ENCODE results near the gene KAT6B.
"Not testable (repeated sequence)": the region's sequence is repeated elsewhere in the genome, so short reads cannot be mapped to it uniquely, and the experiment has no call there.

KAT6B gene

GRCh38 chr10:74893329-74893728 lies 66.9 kb downstream of the KAT6B start:
- DNase-seq = not testable (repeated sequence)

DNA sequence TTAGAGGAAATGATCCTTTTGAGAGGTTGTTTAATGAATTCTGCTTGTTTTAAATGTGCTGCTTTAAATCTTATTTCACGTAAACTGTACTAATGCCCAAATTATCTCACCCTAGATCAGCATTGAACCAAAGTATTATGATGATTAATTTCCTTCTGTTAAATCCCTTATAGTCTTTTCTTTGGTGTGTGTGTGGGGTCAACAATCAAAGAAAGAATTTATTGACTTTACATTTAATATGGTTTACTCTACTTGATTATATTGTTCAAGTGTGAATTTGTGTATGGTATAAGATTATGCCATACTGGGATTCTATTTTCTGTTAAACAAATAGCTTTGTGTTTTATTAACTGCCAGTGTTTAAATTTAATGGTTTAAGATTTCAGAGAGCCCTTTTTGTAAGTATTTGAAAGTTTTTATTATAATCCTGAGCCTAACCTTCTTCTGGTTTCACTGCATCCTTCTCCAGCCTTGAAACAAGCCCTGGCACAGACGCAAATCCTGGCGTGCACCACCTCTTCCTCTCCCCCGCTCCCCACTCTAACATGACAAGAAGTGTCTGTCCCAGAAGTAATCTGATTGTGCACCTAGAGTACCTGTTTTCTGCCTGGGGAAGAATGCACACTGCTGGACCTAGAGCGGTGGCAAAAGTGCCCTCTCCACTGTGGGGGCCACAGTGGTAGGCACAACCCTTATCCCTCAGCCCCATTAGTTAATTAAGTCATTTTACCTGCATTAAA lies 70.6 kb downstream of the KAT6B start:
- DNase-seq = no peak

GRCh38 chr10:74898201-74898976 lies 72.0 kb downstream of the KAT6B start:
- no peak for DNase-seq

- no peak for DNase-seq
Observed at GRCh38 chr10:74900297-74900696, 73.9 kb downstream of the KAT6B start.

- no peak for DNase-seq
Observed at GRCh38 chr10:74901301-74901700, 74.9 kb downstream of the KAT6B start.

DNA sequence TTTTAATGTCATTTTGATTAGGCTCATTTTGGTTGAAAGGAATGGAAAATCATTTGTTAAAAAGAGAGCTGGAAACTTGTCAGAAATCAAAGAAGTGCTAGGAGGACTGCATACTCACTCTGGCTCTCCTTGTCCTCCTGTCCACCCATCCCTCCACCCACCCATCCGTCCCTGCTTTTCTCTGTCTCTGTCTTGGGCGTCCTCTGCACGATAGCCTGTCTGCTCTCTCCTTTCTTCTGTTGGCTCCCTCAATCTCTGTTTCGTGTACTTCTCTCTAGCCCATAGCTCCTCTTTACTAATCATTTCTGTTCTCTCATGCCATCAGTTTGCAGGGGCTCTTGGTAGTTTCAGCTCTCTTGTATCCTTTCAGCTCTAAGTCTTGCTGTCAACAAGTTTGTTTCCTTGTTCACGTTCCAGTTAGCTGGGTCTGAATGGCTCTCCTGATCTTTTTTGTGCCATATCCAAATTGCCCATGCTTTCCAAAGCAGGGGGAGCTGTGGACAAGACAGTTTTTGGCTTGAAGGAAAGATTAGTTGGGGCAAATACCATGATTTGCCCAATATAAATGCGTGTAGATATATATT lies 75.6 kb downstream of the KAT6B start:
- DNase-seq = no peak

GRCh38 chr10:74903491-74903890 lies 77.1 kb downstream of the KAT6B start:
- no peak for DNase-seq

DNA sequence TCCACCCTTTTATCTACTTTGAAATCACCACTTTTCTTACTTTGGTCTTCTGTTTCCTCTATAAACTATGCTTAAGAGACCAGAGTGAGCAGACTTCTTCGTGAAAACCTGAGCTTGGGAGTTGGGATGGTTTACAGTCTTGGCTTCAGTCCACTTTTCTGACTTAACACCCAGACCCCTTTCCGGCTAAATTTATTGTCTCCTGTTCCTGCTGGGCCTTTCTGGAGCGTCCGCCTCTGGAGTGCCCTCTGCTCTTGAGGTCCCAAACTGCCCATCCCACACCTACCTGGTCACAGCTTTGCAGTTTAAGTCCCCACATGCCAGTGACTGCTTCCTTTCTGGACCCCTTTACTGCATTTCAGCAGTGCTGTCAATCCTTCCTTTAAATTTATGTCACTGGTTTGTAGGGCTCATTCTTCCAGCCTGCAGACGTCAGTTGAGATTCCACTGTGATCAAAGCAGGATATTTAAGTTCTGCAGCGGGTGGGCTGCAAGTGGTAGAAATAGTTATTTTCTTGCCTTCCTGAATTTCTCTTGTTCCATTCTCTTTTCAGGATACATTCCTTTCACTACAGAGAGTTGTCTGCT lies 80.3 kb downstream of the KAT6B start:
- no peak for DNase-seq

- no peak for DNase-seq
Observed at GRCh38 chr10:74909670-74910069, 83.3 kb downstream of the KAT6B start.

DNA sequence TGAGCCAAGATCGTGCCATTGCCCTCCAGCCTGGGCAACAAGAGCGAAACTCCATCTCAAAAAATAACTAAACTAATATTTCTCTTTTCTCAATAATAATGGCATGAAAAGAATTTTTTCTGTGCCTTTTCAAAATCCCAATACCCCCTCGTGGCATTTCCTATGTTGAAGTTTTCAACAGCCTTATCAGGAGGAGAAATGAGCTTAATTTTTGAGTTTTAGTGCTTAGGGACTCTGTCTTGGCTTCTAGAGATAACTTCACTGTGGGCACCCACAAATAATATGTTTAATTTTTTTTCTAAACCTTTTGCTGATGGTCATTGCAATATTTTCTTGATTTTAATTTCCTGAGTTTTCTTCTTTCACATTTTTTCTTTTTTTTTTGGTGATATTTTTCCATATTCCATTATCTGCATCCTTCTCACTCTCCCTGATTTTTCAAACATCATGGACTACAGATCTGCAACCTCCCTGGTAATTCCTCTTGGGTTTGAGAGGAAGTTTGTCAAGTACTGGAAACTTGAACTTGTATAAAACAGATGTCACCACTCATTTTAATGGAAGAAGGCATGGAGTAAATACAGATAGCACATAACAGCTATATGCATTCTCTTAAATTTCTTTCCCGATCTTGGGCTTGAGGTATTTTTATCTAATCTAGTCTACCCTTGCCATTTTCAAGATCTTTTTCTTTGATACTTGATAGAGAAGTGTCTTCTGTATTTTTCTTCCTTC lies 84.0 kb downstream of the KAT6B start:
- no peak for DNase-seq

DNA sequence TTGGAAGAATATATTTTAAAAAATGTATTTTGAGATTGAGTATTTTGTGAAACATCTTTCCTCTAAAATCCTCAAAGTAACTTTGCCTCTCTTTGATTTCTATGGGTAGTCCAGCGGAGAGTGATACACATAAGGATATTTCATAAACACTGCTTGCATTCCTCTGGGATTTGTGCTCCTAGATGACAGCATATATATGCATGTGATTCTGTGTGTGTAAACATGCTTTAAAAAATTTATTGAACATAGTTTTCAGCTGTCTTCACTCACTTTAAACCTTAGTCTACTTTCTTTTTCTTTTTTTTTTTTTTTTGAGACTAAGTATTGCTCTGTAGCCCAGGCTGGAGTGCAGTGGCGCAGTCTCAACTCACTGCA lies 84.6 kb downstream of the KAT6B start:
- no peak for DNase-seq

DNA sequence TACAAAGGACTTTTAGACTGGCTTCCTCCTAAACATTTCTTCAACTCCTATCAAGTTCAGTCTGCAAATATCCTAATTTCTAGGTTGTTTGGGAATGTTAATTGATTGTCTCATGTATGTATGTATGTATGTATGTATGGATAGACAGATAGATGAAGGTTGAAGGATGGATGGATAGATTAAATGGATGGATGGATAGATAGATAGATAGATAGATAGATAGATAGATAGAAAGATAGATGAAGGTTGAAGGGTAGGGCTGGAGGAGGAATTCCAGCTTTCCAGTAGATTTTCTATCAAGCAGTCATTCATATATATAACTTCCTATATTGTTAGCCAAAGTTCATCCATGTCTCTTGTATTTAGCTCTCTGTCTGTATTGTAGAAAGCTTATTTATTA lies 85.8 kb downstream of the KAT6B start:
- DNase-seq = no peak

DNA sequence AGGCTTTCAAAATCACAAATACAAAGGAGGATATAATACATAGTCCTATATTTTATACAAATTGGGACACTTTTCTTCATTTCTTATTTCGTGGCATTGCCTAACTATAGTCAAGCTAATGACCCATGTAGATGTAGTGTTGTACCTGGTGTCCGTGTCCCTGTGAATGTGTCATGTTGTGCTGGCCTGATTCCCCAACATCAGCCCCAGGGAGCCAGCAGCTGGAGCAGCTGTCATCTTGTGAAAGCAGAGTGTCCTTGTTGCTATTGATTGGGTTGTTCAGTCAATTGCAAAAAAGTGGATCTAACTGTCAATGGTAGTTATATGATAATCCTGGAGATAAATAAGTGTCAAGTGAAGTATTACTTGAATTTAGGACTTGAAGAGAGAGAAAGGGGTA lies 86.3 kb downstream of the KAT6B start:
- no peak for DNase-seq

GRCh38 chr10:74913377-74913979 lies 87.1 kb downstream of the KAT6B start:
- no peak for DNase-seq

DNA sequence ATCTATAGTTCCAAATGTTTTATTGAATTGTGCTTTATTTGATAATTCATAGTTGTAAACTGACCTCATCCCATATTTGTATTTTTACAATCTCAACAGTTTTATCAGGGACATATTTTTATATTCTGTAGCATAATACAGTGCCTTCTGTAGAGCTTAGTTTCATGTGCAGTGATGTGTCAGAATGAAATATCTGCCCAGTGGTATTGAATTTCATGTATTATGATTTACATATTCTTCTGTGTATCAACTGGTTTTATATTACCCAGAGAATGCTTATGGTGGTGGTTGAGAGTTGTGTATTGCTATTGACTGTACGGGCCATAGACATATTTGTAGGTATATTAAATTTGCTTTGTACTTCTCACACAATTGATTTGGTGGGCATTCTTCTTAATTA lies 89.9 kb downstream of the KAT6B start:
- DNase-seq = no peak

- DNase-seq = no peak
Observed at GRCh38 chr10:74917481-74918077, 91.2 kb downstream of the KAT6B start.

DNA sequence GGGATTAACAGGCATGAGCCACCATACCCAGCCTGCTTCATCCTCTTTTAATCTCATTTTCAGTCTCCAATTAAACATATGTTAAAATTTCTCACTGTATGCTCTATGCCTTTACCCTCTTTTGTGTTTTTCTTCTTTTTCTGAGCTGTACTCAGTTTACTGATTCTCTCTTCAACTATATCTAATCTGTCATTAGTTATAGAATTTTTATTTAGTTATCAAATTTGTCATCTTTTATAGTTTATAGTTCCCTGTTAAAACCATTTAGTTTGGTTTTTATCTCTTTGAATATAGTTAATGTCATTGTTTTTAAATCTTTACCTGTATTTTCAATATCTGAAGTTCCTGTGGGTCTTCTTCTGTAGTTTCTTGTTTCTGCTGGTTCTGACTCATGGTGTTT lies 93.3 kb downstream of the KAT6B start:
- DNase-seq = no peak

GRCh38 chr10:74921070-74921469 lies 94.7 kb downstream of the KAT6B start:
- DNase-seq = not testable (repeated sequence)

- no peak for DNase-seq
Observed at GRCh38 chr10:74921744-74922143, 95.3 kb downstream of the KAT6B start.

- no peak for DNase-seq
Observed at GRCh38 chr10:74922921-74923320, 96.5 kb downstream of the KAT6B start.

DNA sequence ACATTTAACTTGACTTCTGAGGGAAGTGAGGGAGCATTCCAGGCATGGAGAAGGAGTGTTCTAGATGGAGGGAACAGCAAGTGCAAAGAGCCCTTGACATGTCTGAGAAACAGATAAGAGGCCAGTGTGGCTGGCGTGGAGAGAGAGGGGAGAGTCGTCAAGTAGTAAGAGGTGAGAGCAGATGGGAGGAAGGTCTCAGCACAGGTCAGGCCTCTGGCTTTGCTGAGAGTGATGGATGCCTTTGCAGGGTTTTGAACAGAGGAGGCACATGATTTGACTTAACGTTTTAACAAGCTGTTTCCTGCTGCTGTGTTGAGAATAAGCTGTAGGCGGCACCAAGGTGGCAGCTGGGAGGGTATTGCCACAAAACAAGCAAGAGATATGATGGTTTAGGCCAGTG lies 97.2 kb downstream of the KAT6B start:
- DNase-seq = no peak

DNA sequence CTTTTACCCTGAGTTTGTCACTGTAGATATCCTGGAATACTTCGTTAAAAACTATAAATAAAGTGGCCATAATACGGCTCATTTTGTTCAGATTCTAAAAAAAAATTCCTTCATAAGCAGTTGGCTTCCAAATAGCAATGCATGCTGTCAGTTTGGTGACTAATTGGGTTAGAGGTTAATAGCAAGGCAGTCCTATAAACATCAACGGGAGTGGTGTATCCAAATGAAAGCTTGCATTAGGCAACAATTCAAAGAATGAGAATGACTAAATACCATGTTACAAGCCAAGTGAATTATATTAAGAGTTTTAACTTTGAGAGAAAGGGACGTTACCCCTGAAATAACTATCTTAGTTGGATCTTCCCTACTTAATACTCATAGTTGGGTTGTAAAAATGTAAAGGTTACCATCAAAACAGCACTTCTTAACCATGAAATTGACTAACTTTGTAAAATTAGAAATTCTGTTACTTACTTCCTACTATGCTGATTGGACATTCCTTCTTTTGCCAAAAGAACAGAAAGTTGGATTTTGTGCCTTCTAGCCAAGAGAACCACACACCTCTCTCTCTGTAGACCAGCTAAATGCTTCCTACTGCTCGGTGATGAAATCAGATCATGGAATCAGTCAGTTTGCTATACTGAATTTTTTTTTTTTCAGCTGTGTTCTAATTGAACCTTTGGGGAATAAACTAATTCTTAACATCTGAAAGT lies 98.0 kb downstream of the KAT6B start:
- DNase-seq = no peak
